HEK293T (cell line): ENCODE data around the gene SEMA3C.

Experiments used
- CTCF ChIA-PET: fragments of 350-600 bp; formaldehyde crosslinking; extraction: SDS; loops from one replicate; lab custom pipeline; 2021; ENCODE audit warnings: antibody characterized with exemption, inconsistent platforms; lab: Yijun Ruan, JAX
- POLR2A ChIA-PET: fragments of 350-600 bp; formaldehyde crosslinking; extraction: SDS; loops from one replicate; lab custom pipeline; 2020; ENCODE audit warnings: antibody characterized with exemption, inconsistent platforms; lab: Yijun Ruan, JAX
- DNase-seq: peaks from one replicate; pipeline ENCODE4 v3.0.0; 2012; ENCODE audit warnings: mixed read lengths; ENCODE audit errors: extremely low spot score
- ARNT ChIP-seq: fragments of 450-650 bp; IDR thresholded peaks from 2 replicates; pipeline ENCODE4 v1.6.1; 2017; ENCODE audit warnings: mild to moderate bottlenecking
- BHLHE40 ChIP-seq: fragments of 450-650 bp; IDR thresholded peaks from 2 replicates; pipeline ENCODE4 v1.6.1; 2016; ENCODE audit warnings: mild to moderate bottlenecking, moderate library complexity, borderline replicate concordance
- CTBP1 ChIP-seq: fragments of 450-650 bp; IDR thresholded peaks from 2 replicates; pipeline ENCODE4 v1.6.1; 2016; ENCODE audit warnings: borderline replicate concordance
- ELF4 ChIP-seq: fragments of 450-650 bp; IDR thresholded peaks from 2 replicates; pipeline ENCODE4 v1.6.1; 2017; ENCODE audit warnings: antibody characterized with exemption
- FOXA1 ChIP-seq: fragments of 450-650 bp; IDR thresholded peaks from 2 replicates; pipeline ENCODE4 v1.6.1; 2016; ENCODE audit warnings: mild to moderate bottlenecking
- FOXK2 ChIP-seq: fragments of 450-650 bp; IDR thresholded peaks from 2 replicates; pipeline ENCODE4 v1.6.1; 2016; ENCODE audit warnings: mild to moderate bottlenecking
- FOXM1 ChIP-seq: fragments of 450-650 bp; IDR thresholded peaks from 2 replicates; pipeline ENCODE4 v1.6.1; 2017; ENCODE audit warnings: mild to moderate bottlenecking, borderline replicate concordance
- HDGF ChIP-seq: fragments of 450-650 bp; IDR thresholded peaks from 2 replicates; pipeline ENCODE4 v1.6.1; 2017; ENCODE audit warnings: antibody characterized with exemption, borderline replicate concordance
- L3MBTL2 ChIP-seq: fragments of 450-650 bp; conservative IDR thresholded peaks from 2 replicates; pipeline ENCODE4 v1.6.1; 2016; ENCODE audit warnings: mild to moderate bottlenecking
- LEF1 ChIP-seq: fragments of 450-650 bp; IDR thresholded peaks from 2 replicates; pipeline ENCODE4 v1.6.1; 2017; ENCODE audit warnings: mild to moderate bottlenecking, borderline replicate concordance
- NFRKB ChIP-seq: fragments of 450-650 bp; IDR thresholded peaks from 2 replicates; pipeline ENCODE4 v1.6.1; 2016; ENCODE audit warnings: mild to moderate bottlenecking, moderate library complexity
- SP1 ChIP-seq: fragments of 450-650 bp; IDR thresholded peaks from 2 replicates; pipeline ENCODE4 v1.6.1; 2017
- SUZ12 ChIP-seq: fragments of 450-650 bp; IDR thresholded peaks from 2 replicates; pipeline ENCODE4 v1.6.1; 2016; ENCODE audit warnings: mild to moderate bottlenecking
- TARDBP ChIP-seq: fragments of 450-650 bp; IDR thresholded peaks from 2 replicates; pipeline ENCODE4 v1.6.1; 2016
- ZNF384 ChIP-seq: fragments of 450-650 bp; IDR thresholded peaks from 2 replicates; pipeline ENCODE4 v1.6.1; 2016
- TF ChIP-seq, protein P1 (sequence below): fragments of 450-650 bp; IDR thresholded peaks from 2 replicates; pipeline ENCODE4 v1.6.1; 2016

SEMA3C gene

DNA sequence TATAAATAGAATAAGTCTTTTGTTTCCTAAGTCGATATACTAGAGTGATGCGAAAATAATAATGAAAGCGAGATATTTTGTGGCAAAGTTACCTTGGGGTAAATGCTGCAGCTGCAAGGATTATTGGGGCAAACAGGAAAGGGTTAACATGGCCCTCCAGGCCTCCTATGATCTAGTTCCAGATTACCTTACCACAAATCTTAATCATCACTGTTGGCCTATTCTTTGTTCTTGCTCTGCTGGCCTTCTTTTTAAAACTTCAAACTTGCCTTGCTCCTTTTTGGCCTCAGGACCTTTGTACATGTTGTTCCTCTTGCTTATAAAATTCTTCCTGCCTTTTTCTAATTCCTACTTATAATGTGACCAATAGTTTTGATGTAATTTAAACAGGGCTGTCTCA is 81.5 kb downstream of the SEMA3C start:
- TF ChIP-seq ZNF384 (no peak), FOXA1 (no peak), LEF1 (no peak), NFRKB (no peak)
- POLR2A ChIA-PET, result no interaction called here
- DNase-seq, result no peak
- CTCF ChIA-PET, result no interaction called here

DNA sequence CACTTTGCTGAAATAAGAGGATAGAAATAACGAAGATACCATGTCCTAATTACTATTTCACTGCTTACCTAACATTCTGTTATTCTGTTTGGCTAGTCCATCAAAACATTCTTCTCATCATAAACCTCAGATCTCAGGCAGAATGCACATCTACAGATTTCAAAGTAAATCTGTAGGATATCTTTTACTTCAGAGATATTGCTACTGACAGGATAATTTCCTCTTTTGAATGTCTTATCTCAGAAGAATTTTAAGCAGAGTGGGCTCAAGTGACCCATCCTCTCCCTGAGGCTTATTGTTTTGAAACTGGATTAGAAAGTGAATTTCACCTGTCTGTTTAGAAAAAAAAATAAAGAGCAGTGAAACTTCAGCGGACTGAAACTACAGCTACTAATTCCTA is 83.6 kb downstream of the SEMA3C start:
- DNase-seq, result no peak
- POLR2A ChIA-PET, result no interaction called here
- TF ChIP-seq FOXK2 (no peak), HDGF (no peak), BHLHE40 (no peak), LEF1 (no peak), FOXM1 (no peak), CTBP1 (no peak), FOXA1 (no peak), ZNF384 (no peak), ARNT (no peak), ELF4 (no peak), TARDBP (no peak), SP1 (no peak)
- CTCF ChIA-PET, result interaction anchor here (0.6 kb wide), 1 partner anchor 381 kb away, joined by 5 read pairs; no protein-coding TSS in a partner anchor

DNA sequence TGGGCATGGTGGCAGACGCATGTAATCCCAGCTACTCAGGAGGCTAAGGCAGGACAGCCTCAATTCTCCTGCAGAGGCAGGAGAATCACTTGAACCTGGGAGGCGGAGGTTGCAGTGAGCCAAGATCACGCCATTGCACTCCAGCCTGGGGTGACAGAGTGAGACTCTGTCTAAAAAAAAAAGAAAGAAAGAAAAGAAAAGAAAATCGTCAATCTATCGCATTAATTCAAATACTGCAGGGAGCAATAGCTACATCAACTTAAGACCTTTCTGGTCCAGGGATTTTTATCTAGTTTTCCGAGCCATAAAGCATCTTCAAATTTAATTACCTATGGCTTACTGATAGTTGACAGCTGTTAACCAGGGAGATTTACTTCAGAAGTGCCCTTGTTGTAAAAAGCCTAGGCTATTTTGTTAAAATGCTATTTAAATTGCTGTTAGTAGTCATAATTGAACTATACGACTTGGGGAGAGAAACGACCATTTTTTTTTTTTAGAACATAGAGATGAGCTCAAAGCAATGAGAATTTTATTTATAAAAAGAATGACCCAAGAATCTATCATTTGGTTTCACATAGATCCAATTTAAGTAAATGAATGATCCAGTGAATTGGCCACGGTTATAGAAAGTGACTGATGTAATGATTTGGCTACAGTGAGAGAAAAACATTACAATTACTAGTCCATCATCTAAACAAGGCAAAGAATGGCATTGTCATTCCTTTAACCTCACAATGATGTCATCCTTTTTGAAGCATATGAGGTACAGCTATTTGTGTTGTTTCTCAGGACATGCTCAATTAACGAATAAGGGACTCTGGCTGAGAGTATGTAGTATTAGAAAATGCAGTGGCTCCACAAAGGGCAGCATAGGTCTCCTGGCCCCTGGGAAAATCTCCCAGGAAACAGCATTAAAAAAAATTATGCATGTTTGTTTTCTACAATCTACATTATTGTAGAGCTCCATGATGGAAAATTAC is 85.3 kb downstream of the SEMA3C start:
- POLR2A ChIA-PET, result no interaction called here
- CTCF ChIA-PET, result interaction anchor here (0.6 to 0.7 kb wide), 3 partner anchors 229 to 635 kb away, joined by 3 to 4 read pairs (median 3); no protein-coding TSS in a partner anchor

DNA sequence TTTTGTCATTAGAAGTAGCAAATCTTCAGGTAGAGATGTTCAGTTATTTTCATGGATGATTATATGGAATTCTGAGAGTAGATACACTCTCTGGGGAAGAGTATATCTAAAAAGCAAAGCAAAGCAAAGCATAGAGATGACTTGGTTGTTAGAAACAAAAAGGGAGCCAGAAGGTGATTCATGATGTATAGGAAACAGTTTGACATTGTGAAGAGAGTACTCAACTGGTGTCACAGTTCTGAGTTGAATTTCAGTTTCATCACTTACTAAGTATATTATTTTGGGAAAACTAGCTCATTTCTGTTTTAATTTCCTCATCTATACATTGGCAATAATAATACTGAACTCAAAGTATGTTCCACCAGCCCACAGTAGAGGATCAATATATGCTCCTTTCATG is 86.8 kb downstream of the SEMA3C start:
- ChIA-PET POLR2A (no interaction called here), CTCF (no interaction called here)
- no peak for DNase-seq
- TF ChIP-seq L3MBTL2, result no peak
- no peak for TF ChIP-seq HDGF
- TF ChIP-seq LEF1, result no peak
- no peak for TF ChIP-seq ELF4
- no peak for TF ChIP-seq FOXA1
- TF ChIP-seq ARNT, result no peak
- TF ChIP-seq SUZ12, result no peak
- no peak for TF ChIP-seq FOXK2
- no peak for TF ChIP-seq NFRKB
- no peak for TF ChIP-seq BHLHE40
- TF ChIP-seq, protein P1, sequence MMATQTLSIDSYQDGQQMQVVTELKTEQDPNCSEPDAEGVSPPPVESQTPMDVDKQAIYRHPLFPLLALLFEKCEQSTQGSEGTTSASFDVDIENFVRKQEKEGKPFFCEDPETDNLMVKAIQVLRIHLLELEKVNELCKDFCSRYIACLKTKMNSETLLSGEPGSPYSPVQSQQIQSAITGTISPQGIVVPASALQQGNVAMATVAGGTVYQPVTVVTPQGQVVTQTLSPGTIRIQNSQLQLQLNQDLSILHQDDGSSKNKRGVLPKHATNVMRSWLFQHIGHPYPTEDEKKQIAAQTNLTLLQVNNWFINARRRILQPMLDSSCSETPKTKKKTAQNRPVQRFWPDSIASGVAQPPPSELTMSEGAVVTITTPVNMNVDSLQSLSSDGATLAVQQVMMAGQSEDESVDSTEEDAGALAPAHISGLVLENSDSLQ, result no peak
- no peak for TF ChIP-seq FOXM1
- TF ChIP-seq SP1, result no peak
- TF ChIP-seq CTBP1, result no peak
- no peak for TF ChIP-seq TARDBP

More for the DNA sequence above, 85.3 kb downstream of the SEMA3C start:
- peak; percentile 17 for DNase-seq
- TF ChIP-seq FOXA1 (no peak), ELF4 (no peak), ZNF384 (peak; percentile 80), LEF1 (no peak), SUZ12 (no peak), BHLHE40 (no peak), CTBP1 (peak; percentile 74; the same call in 1 of the 2 replicates)
- TF ChIP-seq, protein P1, result peak; percentile 89

DNA sequence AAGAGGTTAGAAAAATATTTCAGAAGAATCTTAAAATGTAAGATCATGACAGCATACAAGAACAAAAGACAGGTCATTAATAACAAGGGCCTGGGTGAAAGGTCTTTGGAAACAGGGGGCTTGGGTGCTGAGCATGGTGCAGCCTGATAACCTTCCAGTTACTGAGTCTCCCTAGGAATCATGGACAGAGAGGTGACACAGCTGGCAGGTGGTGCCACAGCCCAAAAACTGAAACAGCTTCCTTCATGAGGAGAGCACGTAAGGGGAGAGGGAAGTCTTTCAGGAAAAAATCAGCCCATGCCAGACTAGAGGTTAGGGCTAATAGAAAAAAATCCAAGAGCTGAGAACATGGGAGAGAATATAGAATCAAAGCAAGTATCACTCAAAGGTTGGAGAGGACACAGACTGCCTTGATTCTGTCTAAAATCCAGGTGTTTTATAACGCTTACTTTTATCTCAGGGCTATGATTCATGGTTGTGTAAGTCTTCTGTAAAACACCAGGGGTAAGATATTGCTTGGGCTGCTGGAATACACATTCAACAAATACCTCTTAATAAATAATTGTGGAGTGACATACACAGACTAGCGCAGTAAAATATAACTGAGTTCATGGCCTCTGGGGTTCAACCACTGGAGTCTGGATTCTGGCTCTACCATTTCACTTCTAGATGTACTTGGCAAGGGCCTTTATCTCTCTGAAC is 88.1 kb downstream of the SEMA3C start:
- CTCF ChIA-PET, result interaction anchor here (0.6 kb wide), 1 partner anchor 182 kb away, joined by 3 read pairs; no protein-coding TSS in a partner anchor
- POLR2A ChIA-PET, result interaction anchor here (1.1 kb wide), 1 partner anchor 40 kb away, joined by 3 read pairs; no protein-coding TSS in a partner anchor
- no peak for DNase-seq
- TF ChIP-seq, protein P1, result peak; percentile 88
- TF ChIP-seq TARDBP, result no peak
- no peak for TF ChIP-seq ELF4
- TF ChIP-seq CTBP1, result peak; percentile 62; the same call in 1 of the 2 replicates

DNA sequence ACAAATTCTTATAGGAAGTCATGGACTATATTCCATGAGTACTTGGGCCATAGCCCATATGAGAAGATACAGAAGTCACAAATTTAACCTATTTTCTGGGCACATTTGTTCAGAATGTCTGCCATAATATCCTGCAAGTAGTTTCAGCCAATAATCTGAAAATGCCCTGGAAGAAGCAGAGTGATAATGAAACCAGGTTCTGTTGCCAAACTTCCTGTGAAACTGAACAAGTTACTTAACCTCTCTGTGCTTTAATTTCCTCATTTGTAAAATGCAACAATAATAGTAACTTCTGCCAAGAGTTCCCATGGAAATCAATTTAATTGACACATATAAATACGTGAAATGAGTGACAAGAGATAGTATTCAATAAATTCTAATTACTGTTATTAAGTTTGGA is 88.8 kb downstream of the SEMA3C start:
- ChIA-PET CTCF (no interaction called here), POLR2A (interaction anchor here (1.1 kb wide), 1 partner anchor 41 kb away, joined by 3 read pairs; no protein-coding TSS in a partner anchor)
- no peak for TF ChIP-seq ELF4
- TF ChIP-seq ARNT, result no peak
- TF ChIP-seq LEF1, result no peak
- TF ChIP-seq BHLHE40, result no peak
- TF ChIP-seq, protein P1, result no peak
- TF ChIP-seq NFRKB, result no peak
- TF ChIP-seq FOXK2, result no peak
- no peak for TF ChIP-seq FOXM1
- TF ChIP-seq SUZ12, result no peak
- TF ChIP-seq L3MBTL2, result no peak
- TF ChIP-seq ZNF384, result no peak
- TF ChIP-seq SP1, result no peak
- TF ChIP-seq HDGF, result no peak
- no peak for TF ChIP-seq FOXA1
- DNase-seq, result no peak
